Measurements from ENCODE around the gene KLHL10. TPM values are rescaled to one million over a fixed set of nuclear protein-coding genes. Genes with fewer than 3 reads are reported as not detected.
A peak's percentile ranks its signal among the peaks of the same experiment; 100 is the strongest.

Gene KLHL10
- total and polyA plus RNA-seq, 2 of the 13 experiments (the other 11 are each of a cell fraction or from before 2014, with no cell fraction given) = 0.04 to 0.08 TPM

GRCh38 chr17:41812381-41813151 lies 25.1 kb upstream of the KLHL10 start, which contains the start of gene FKBP10 (continued):
- TF ChIP-seq ZNF589 (CRISPR knock-in tag; conservative IDR thresholded peaks at IDR 0.05) (0 out of 2 replicates have a peak, but pooled peaks have one; percentile 36), ZNF362 (CRISPR knock-in tag; IDR thresholded peaks at IDR 0.05; ENCODE audit: borderline replicate concordance) (peak; percentile 99), ZNF512B (CRISPR knock-in tag; IDR thresholded peaks at IDR 0.05; ENCODE audit: borderline replicate concordance) (no peak; the same call in 1 of the 2 replicates), ASH2L (IDR thresholded peaks at IDR 0.05; ENCODE audit: insufficient read length, low read depth, low read length) (peak; percentile 52), ZNF800 (CRISPR knock-in tag; IDR thresholded peaks at IDR 0.05) (no peak), ZBTB43 (CRISPR knock-in tag; conservative IDR thresholded peaks at IDR 0.05) (no peak), SRSF1 (optimal IDR thresholded peaks at IDR 0.05; ENCODE audit: low read depth, low read length) (no peak), AKNA (CRISPR knock-in tag; IDR thresholded peaks at IDR 0.05; ENCODE audit: borderline replicate concordance) (no peak), SALL1 (CRISPR knock-in tag; IDR thresholded peaks at IDR 0.05) (no peak; the same call in none of the 2 replicates), MTA1 (CRISPR knock-in tag; IDR thresholded peaks at IDR 0.05; ENCODE audit: borderline replicate concordance) (0 out of 2 replicates have a peak, but pooled peaks have one; percentile 48), NCOA5 (CRISPR knock-in tag; IDR thresholded peaks at IDR 0.05) (no peak), ZBTB2 (CRISPR knock-in tag; IDR thresholded peaks at IDR 0.05; ENCODE audit: low read depth) (no peak)
